Spleen (tissue), 7 donors: ENCODE data around the gene SLC24A3.

ENCODE experiments used
- POLR2AphosphoS5 ChIP-seq, 3 donors: sonication (generic); formaldehyde crosslinking; IDR thresholded peaks; one replicate each; pipeline ENCODE4 v1.5.1; 2017; ENCODE audit warnings: antibody characterized with exemption in 3 of 3
- TF ChIP-seq, protein P1 (sequence below), 11 experiments: fragments of 200-600 bp in 7 of 11; fragments of 450-650 bp in 4 of 11; sonication (generic) in 4 of 11; IDR thresholded peaks in 8 of 11; conservative IDR thresholded peaks in 3 of 11; 1 replicate in 7 of 11; 2 replicates in 4 of 11; pipeline versions ENCODE4 v1.4.0 to v1.8.0; 2016 to 2021; ENCODE audit warnings: antibody characterized with exemption in 11 of 11, inconsistent platforms in 4 of 11, mild to moderate bottlenecking in 1 of 11
- donor health status: DM: no; HTN: no; CAD: no; lungs with moderate emphysema.
- donor health status: DM: no; HTN: no; CAD: no.
- donor health status: DM: no; HTN: no; CAD: no.

DNA sequence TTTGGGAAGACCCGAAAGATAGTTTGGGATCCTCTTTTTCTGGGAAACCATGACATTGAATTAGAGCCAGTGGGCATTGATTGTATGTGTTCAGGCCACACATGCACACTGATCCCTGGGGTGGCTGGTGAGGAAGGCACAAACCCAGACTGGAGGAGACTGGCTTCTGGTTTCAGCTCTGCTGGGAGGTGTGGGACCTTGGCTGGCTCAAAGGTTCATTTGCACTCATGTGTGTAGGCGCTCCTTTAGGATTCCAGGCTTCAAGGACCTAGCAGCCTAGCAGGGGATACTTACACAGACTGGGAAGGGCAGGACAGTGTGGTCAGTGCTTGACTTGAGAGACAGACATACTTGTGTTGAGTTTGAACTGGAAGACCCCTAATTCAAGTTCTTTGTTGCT lies 552.8 kb downstream of the SLC24A3 start:
- TF ChIP-seq, protein P1, sequence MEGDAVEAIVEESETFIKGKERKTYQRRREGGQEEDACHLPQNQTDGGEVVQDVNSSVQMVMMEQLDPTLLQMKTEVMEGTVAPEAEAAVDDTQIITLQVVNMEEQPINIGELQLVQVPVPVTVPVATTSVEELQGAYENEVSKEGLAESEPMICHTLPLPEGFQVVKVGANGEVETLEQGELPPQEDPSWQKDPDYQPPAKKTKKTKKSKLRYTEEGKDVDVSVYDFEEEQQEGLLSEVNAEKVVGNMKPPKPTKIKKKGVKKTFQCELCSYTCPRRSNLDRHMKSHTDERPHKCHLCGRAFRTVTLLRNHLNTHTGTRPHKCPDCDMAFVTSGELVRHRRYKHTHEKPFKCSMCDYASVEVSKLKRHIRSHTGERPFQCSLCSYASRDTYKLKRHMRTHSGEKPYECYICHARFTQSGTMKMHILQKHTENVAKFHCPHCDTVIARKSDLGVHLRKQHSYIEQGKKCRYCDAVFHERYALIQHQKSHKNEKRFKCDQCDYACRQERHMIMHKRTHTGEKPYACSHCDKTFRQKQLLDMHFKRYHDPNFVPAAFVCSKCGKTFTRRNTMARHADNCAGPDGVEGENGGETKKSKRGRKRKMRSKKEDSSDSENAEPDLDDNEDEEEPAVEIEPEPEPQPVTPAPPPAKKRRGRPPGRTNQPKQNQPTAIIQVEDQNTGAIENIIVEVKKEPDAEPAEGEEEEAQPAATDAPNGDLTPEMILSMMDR (IDR thresholded peaks at IDR 0.05 in 8 of 11, conservative IDR thresholded peaks at IDR 0.05 in 3 of 11): no peak
- no peak for TF ChIP-seq POLR2AphosphoS5 (IDR thresholded peaks at IDR 0.05)
